HG03558 (cell line): ENCODE measurements around the gene VSIG8.

Experiments used
- ATAC-seq: cut with Tn5 transposase; IDR thresholded peaks from one replicate; pipeline ENCODE4 v1.9.1; 2021; ENCODE audit warnings: moderate number of reproducible peaks; ENCODE audit not compliant: unreplicated experiment; ENCODE audit errors: extremely low read depth

The VSIG8 gene

DNA sequence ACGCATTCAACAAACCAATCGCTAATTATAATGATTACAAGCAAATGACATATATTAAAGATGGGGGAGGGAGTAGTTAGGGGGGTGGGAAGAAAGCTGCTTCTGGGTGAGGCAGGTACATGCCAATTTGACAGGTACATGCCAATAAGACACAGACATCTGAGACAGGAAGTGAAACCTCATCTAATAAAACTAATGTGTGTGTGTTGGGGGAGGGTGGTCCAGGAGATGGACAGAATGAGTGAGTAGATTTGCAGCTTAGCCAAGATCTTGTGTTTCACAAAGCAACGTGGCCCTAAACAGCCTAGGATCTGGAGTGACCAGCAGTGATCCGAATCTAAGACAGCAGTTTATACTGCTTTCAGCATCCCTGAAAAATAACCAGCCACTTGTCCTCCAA is 26.7 kb upstream of the VSIG8 start:
- ATAC-seq = no peak

DNA sequence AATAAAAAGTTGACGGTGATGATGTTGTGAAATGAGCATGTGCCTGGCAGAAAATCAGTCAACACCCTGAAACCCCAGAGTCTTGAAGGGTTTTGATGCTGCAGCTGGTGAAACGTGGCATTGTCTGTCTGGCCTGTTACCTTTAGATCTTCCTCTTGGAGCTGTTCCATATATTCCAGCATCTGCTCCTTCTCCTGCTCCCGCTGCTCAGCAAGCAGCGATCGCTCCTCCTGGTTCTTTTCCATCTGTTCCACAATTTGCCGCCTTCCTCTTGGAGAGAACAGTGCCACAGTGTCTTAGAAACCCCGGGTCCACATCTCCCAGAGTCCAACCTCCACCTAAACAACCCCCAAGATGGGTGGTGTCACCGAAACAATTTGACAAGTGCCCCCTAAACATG is 21.8 kb upstream of the VSIG8 start:
- ATAC-seq = no peak

DNA sequence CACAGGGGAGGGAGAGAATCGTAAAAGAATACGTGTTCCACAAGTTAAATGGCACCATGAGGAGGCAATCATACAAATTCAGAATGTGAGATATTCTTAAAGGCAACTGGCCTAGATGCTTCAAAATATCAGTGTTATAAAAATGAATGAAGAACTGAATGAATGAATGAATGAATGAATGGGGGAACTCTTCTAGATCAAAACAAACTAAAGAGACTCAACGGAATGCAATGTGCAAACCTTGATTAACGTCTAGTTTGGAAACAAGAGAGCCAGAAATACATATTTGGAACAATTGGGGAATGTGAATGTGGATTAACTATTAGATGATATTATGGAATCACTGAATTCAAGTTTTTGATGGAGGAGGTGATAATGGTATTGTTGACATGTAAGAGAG is 20.7 kb upstream of the VSIG8 start:
- no peak for ATAC-seq

DNA sequence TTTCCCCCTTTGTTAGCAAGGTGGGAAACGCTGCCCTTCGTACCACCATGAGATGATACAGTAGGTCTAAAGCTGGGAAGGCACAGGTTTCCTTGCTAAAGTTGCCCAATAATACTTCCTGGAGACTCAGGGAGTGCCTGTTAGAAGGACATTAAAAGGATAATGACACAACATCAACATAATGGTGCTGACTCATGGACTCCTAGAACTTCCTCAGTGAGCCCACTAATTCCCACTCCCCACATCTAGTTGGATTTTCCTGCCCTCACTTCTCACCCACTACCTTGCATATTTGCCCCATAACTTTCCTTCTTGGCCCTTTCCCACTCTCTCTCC is 20.0 kb upstream of the VSIG8 start:
- no peak for ATAC-seq

DNA sequence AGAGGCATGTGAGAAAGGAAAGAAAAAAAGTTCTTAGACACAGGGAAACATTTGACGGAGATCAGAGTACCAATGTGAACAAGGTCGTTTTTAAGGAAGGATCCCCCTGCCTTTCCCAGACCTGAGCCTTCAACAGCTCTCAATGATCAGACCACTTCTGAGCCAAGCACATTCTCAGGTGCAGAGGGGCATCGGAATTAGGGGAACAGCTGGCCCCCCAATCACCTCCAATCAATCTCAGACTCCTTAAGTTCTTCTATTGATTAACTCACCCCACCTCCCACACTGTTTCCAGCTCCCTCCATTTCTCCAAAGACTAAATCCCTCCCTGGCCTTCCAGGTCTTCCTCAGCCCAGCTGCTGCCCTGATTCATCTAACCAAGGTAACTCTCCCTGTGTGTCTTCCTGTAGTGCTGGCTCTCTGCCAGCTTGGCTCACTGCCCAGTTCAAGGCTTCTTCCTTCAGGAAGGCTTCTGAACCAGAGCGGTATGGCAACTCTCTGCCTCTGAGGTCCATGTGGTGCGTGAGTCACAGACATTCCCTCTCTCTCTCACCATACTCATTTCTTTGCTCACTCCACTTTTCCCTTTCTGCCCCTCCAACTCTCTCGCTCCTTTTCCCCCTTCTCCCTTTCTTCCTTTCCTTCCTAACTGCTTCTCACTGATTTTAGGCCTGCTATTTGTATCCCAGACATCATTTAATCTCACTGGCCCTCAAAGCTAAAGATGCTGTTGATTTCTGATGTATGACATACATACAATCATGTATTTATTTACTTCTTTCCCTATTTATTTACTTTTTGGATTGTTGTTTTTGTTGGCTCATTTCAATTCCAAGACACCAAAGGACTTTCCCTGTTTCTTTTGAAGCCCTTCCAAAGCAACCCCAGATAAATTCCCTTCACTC is 19.4 kb upstream of the VSIG8 start:
- ATAC-seq = no peak

DNA sequence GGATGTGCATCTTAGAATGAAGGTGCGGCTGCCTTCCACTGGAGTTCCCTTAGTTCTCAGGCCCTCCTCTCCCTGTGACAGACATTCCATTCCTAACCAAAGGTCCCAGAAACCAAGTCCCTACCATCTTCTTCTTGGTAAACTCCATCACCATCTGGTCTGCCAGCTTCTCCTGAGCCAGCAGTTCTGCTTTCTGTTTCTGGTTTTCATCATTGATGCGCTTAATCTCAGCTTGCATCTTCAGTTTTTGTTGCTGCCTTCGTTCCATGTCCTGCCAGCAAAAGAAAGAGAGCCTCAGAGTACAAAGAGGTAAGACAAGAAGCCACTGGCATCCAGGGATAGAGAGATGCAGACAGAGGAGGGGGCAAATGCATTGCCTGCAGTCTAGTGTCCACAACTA is 18.0 kb upstream of the VSIG8 start:
- no peak for ATAC-seq

DNA sequence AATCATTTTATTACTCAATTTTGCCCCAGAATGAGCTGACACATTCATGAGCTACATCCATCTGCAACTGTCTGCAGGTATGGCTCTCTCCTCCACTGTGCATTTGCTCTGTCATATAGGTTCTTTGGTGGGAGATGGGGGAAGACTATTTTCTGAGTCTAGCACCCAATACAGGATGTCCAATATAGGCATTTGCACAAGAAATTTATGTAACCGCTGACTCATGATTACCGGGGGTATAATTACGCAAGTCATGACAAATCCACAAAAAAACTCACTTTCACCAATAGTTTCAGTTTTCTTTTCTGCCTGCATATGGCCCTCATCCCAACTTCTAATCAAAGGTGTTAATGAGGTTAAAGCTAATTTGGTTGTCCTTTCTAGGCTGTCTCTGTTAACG is 17.5 kb upstream of the VSIG8 start:
- no peak for ATAC-seq

DNA sequence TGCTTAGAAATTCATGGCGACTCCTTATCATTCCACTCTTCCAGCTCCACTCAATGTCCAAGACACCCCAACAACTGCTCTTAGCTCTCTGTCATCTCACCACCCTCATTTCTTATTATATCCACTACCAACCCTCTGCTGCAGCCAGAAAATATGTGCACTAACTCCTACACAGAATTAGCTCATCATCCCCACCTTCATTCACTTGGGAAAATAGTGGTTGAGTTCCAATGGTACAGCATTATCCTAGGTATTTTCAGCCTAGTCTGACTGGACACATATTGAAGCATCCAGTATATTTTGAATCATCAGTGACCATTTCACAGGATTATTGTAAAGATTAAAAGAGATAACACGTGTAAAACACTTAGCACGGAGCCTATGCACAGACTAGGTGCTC is 16.7 kb upstream of the VSIG8 start:
- no peak for ATAC-seq

DNA sequence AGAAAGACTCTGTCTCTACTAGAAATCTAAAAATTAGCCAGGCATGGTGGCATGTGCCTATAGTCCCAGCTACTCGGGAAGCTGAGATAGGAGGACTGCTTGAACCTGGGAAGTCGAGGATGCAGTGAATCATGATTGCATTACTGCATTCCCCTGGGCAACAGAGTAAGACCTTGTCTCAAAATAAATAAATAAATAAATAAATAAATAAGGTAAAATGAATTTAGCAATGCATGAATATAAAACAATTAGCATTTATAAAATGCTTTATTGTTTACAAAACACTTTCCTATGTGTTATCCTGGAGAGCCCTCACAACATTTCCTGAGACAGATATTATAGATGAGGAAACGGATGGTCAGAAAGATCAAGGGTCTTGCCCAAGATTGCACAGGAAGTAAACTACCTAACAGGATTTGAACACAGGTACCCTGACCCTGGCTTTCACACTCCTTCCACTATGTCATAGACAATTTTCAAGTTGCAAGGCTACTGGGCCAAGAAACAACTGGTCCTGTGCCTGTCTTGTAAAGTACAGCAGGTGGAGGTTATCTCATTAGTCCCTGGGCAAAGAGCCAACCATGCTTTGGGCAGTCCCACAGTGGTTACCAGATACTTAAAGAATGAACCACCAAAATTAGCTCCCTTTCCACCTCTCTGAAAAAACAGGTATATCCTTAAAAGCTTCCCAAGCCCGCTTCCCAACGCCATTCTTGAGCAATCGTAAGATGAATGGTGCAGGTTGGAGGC is 15.4 kb upstream of the VSIG8 start:
- no peak for ATAC-seq

DNA sequence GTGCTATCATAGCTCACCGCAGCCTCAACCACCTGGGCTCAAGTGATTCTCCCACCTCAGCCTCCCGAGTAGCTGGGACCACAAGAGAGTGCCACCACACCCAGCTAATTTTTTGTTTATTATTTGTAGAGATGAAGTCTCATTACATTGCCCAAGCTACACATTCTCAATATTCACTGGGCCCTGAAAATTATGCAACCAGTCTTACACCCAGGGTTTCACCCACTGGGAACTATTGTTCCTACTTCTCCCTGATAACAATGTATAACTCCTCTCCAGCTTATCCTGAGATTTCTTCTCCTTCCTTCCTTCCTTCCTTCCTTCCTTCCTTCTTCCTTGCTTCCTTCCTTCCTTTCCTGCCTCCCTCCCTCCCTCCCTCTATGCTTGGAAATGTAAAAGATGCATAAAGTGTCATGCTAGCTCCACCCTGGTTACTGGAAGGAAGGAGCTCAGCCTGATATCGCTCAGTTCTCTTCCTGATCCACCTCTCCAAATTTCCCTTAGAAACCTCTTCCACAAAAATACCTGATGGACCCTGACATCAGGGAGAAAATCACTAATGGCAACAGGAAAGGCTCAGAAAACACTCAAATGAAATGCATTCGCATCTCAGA is 11.2 kb upstream of the VSIG8 start:
- no peak for ATAC-seq

DNA sequence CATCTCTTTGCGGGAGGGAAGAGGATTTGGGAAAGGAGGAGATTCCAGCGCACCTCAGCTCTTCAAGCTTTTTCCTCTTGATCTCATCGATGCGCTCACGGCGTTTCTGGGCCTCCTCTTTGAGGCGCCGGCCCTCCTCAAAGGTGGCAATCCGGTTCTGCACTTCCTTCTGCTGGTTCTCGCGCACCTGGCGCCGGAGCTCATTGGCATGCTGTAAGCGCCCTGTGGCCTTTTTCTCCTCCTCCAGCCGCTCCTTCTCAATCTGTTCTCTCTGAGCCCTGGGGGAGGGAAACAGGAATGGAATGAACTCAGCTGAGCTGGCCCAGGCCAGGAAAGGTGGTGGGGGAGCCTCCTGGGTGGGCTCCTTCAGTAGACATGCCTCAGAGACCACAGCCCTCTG is 10.4 kb upstream of the VSIG8 start:
- no peak for ATAC-seq

DNA sequence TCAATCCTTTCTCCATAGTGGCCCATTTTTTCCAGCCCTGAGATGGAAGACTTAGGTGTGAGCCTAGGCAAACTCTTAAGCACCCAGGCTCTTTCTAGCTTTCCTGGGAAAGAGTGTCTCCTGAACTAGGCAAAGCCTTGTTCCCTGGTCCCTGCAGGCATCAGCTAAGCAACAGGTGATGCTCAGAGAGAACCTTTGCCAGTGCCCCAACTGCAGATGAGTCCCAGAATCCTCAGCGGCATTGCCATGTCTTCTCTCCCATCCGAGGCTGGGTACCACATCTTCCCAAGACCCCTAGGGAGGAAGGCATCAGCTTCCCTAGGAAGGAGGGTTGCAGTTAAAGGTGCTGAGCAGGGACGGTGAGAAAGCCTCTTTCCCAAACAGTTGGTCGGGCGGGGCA is 8.2 kb upstream of the VSIG8 start:
- no peak for ATAC-seq

DNA sequence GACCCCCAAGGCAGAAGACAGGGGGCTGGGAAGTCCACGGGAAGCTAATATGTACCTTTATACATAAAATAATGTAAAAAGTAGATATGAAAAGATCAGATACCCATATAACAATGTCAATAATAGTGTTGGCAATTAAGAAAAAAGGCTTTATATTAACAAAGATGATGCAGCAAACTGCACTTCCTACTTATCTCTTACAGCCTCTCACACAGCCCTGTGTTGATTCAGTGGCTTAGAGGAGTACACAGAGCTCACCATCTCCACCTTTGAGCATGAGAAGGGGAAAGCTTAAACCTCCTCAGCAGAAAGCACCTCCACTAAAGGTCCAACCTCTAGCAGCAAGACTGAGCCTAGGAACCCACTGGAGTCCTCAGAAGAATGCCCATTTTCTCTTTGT is 7.2 kb upstream of the VSIG8 start:
- no peak for ATAC-seq

DNA sequence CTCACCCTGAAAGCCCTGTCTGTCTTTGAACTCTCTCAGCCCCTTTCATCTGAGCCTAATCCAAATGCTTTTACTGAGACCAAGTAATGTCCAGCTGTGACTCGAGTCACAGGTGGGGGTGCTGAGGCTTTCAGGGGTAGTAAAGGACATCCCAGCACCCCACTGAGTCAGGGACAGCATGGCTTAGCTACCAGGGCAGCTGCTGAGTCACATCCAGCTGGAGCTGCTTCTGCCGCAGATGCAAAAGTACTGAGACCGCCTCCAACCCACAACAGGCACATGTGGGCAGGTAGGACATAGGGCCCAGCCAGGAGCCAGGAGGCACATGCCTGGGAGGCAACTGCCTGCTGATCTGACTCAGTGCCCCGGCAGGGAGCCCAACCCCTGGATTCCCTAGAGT is 6.7 kb upstream of the VSIG8 start:
- no peak for ATAC-seq

DNA sequence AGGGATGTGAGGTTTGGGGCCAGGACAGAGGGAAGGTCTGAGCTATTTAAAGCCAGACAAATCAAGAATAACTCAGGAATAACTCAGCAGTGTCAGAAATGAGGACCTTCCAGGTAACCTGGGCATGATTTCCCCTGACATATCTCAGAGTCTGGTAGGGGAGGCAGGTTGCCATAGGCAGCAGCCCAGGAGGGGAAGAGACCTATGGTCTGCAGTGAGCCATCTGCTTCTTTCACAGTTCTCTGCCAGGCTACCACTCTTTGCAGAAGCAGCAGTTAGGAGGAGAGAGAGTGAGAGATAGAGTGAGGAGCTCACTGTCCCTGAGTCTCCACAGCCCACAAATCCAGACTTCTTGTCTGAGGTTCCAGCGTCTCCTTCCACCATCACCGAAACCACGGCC is 6.3 kb upstream of the VSIG8 start:
- no peak for ATAC-seq

DNA sequence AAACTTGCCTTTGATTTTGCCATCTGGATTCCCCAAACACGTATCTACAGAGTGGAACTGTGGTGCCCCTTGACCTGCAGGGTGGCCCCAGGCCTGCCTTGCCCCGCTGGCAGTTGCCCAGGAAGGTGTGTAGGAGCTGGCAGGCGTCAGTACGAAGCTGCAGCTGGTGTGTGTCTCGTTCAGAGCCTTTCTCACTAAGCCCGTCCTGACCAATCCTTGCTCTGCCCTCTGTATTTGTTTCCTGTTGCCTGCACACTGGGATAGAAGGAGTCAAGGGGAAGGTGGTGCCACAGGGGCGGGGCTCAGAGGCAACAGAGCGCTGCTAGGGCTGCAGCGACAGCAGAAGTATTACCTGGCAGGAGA is 5.2 kb upstream of the VSIG8 start:
- ATAC-seq = no peak

DNA sequence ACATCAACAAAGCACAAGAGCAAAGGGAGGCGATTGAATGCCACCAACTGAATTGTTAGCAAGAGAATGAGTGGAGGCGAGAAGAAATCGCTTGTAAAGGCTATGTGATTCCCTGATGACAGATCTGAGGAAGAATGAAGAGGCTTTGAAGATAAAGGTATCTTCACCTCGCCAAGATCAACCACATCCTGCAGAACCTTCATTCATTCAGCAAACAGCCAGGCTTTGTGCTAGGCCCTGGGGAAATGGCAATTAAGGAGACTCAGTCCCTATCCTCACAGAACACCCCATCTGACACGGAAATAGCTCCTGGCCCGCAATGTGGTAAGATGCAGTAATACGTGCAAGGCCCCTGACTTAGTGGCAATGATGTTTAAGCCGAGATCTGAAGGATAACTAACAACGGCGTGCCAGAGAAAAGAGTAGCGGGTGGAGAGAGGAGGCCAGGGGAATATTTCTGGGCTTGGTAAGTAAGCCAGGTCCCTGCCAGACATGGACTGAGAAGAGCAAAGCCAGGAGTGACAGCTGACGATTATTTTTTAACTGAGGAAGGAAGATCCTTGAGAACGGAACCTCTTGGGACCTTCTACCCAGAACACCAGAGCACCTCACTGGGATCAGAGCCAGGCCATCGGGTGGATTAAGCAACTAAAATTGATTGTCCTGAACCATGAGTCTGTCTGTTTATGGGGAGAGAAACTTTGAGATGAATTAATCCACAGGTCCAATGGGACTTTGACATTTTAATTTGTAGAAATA is 4.6 kb upstream of the VSIG8 start:
- ATAC-seq = no peak

DNA sequence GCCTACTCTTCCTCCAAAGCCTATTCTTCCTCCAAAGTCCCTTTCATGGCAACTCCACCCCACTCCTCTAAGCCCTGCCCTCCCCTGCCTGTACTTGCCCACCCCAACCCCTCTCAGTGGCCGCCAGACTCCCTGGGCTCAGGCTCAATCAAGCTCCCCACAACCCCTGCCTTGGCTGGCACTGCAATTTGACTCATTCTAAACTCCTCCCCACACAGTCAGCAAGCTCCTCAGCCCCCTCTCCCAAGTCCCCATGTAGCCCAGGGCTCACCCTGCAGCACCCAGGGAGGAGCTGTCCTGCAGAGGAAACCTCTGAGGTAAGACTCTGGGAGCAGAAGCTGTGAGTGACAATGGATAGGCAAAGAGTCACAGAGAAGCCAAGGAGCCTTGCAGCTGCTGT is 3.6 kb upstream of the VSIG8 start:
- ATAC-seq = no peak

DNA sequence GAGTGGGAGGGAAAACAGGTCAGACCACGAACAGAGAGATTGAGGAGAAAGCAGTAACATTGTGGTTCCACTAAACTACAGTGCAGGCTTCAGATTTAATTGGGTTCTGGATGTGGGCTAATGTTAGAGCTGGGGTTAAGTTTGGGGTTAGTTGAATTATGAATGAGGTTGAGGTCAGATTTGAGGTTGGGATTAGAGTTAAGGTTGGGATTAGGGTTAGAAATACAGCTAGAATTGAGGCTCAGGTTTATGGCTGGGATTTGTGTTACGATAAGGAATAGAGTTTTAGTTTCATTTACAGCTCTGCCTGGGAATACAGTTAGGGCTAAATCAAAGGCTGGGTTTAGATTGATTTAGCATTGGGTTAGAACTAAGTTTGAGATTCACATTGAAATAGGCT is 1.8 kb upstream of the VSIG8 start:
- ATAC-seq = no peak

DNA sequence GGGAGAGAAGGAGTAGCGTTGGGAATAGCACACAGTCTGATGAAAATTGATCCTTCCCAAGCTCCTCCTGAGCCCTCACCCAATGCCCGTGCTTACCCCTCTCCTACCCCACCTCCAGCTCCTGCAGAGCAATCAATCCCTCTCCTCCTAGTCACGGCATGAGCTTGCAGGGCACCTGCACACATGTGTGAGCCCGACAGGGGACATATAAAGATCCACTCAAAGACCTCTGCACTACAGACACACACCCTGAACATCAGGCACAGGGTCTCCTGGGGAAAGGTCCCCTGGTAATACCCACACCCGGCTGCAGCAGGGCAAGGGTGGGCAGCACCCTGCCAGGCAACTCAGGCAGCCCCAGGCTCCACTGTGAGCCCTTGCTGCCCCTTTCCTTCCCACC is 426 bp downstream of the VSIG8 start:
- ATAC-seq = no peak

DNA sequence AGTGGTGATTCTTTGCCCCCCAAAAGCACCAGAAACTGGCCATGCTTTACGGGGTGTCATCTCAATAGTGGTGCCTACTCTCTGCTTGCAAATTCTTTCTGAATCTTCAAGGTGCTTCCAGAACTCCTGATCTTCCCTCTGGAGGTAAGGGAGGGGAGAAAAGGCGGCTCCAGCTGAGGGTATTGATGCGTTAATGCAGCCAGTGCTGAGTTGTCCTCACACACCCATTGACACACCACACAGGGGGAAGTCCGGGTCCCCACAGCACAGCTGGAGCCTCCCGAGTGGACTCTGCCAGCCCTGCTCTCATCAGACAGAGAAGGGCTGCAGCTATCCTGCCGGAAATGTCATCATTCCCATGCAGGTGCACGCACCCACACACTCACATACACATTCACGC is 1.2 kb downstream of the VSIG8 start:
- no peak for ATAC-seq
